Measurements from ENCODE around the gene SHC3.

SHC3 gene

DNA sequence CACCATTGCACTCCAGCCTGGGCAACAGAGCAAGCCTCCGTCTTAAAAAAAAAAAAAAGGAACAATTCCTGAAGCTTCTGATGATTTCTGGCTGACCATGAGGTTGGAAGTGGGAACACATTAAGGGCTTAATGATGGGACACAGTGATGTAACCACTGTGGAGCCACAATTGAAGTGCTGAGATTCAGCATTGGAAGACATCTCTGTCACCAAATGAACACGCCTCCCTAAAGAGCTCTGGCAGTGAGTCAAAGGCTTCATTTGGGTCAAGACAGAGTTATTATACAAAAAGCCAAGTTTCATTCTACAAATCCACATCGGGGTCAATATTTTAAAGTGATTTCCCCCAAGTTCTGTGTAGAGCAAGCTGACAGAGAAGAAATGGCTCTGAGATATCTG is 191.8 kb downstream of the SHC3 start:
- no peak for DNase-seq (ENCODE audit: low read depth in 2 of 2)

DNA sequence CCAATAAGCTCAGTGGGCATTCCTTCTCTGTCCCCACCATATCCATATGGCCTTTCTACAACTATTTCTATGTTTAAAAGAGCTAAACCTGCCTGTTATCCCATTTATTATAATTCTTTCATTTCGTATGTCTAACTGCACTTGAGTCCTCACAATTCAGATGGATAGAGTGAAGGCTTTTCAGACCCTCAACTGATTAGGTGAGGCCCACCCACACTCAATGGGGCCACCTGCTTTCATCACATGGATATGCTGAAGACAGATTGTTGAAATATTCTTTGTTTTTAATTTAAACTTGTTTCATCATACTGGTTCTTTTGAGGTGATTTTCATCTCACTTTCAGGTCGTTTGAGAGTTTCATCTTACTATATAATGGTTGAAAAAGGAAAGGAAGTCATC is 193.0 kb downstream of the SHC3 start:
- no peak for DNase-seq (ENCODE audit: low read depth in 2 of 2)

DNA sequence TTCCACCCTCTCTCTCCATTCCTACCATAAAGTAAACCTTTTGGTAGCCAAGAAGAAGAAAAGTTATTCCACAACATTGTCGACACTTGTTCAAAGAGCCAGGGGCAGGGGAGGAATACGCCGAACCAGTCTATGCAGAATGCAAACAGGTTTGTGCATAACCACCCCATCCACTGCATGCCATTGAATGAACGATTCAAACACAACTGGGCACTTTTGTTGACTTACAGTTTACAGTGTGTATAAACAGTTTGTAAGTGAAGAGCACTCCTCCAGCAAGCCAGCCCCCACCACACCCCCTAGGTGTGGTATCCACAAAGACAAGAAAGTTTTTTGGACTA is 194.1 kb downstream of the SHC3 start:
- DNase-seq (ENCODE audit: low read depth in 2 of 2), result no peak

DNA sequence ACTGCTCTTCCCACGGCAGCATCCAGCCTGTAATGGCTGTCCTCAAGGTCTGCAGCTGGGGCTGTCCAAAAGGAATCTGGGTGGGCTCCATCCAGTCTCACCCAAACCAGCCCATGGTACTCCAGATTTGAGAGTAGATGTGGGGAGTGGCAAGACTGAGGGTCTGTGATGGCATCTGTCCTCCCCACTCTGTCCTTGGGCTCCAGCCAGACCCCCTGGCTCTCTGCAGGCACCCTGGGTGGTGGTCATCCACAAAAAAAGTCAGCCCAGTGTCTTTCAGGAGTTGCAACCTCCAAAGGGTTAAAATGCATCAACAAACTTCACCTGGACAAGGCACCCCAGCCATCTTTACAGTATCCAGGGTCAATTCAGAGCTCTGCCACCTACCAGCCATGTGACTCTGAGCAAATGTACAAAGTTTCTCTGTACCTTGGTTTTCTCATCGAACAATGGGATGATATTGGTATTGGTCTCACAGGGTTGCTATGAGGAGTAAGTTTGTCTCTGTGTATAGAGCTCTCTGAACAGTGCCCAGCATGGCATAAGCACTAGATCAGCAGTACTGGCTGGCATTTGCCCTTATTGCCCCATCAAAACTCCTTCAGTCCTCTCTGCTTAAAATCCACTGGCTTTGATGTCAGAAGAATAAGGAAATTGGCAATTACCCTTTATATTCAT is 194.6 kb downstream of the SHC3 start:
- DNase-seq (ENCODE audit: low read depth in 2 of 2), result no peak

DNA sequence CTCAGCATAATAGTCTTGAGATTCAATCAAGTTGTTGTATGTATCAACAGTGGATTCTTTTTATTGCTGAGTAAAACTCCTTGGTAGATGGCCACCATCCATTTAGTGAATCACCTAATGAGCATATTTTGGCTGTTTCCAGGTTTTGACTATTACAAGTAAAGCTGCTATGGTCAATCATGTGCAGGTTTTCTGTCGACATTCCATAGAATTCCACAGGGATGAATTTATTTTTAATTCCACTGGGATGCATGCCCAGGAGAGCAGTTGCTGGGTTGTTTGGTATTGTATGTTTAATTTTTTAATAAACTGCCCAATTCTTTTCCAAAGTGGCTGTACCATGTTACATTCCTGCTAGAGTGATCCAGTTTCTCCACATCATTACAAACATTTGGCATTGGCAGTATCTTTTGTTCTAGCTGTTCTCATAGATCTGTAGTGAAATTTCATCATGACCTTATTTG is 197.8 kb downstream of the SHC3 start:
- peak; percentile 87 to 90 for DNase-seq (ENCODE audit: low read depth in 2 of 2)

DNA sequence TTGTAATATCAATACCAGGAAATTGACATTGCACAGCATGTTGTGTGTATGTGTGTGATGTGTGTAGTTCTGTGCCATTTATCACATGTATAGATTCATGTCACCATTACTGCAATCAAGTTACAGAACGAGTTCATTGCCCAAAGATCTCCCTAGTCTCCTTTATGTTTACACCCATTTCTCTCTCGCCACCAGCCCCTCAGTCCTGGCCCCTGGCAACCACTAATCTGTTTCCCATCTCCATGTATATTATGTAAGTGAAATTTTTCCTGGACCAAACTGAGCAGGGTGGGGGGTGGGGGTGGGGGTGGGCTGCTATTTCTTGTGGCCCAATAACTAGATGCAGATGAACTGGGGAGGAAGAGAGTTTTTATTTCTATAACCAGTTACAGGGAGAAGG is 198.8 kb downstream of the SHC3 start:
- DNase-seq (ENCODE audit: low read depth in 2 of 2), result no peak

DNA sequence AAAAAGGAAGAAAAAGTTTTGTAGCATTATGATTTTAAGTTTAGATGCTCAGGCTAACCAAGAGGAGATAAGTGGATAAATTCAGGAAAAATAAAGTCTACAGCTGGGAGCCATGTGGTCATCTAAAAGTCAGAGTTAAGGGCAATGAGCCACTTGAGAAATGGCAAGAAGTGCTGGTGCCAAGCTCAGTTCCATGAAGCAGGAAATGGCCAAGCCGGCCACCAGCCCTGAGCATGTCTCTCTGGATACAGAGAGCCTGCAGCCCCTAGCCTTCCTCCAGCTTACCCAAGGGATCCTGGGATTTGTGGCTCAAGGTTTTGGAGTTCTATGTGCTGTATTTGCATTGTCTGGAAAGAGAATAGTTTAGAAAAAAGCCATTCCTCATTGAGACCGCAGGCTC is 199.6 kb downstream of the SHC3 start:
- DNase-seq (ENCODE audit: low read depth in 2 of 2), result no peak

DNA sequence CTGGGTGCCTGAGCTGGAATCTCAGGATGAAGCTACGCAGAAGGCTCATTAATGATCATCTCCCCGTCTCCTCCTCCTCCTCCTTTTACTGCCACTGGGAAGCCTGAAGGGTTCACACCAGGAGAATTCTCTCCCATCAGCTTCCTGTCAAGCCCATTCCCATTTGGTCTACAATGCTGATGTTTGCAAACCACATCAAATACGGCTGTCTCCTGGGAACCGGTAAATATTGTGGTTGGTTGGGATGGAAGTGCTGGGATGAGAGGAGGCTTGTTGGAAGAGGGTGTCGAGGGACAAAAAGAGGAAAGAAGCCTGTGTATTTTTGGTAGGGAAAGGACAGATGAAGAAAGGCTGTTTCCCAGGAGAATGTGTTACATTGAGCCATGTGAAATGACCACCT is 200.6 kb downstream of the SHC3 start:
- DNase-seq (ENCODE audit: low read depth in 2 of 2), result no peak

DNA sequence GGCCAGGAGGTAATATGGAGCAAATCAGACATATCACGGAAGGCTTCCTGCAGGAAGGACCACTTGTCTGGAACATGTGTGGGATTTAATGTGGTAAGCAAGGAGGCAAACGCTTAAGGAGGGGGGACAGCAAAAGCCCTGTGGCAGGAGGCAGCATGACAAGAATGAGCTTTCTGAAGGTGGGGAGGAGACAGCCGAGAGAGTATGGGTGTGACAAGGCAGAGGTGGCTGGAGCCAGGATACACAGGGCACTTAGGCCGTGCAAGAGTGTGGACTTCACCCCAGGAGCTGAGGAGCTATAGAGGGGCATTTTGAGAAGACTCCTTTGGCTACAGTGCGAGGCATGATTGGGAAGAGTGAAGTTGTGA is 201.7 kb downstream of the SHC3 start:
- no peak for DNase-seq (ENCODE audit: low read depth in 2 of 2)

DNA sequence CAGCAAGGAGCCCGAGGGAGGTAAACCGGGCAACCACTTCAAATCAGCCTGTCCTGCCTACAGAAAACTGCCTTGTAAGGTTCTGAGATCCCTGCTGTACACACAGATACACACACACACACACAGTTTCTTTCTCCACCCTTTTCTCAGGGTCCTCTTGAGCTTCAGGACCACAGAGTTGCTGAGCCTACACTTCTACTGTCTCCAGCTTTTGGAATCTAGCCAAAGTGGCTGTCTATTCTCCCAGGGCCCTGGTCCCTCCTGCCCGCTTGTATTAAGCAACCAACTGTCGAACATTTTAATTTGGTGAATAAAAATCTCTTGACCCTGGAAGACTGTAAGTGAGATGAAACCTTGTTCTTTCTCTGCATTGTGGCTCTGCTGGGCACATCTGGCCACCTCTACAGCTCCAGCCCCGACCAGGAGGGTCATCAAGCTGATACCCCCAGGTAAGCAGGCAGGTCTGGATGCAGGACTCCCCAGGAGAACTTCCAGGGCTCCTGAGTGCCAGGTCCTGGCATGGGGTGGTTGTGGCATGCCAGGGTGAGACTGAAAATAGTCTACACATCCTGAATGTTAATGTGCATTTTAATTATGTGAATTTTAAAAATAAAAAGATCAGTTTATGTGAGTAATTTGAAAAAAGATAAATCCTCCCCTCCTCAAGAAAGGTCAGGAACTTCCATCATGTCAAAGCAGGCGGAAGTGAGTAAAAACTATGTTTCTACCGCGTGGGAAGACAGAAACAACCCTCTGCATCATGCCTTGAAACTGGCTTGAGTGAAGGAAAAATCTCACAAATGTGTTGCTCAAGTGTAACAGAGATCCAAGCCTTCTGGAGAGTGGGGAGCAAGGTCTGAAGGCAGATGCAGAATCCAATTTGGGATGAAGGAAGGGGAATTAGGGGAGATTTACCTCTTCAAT is 202.4 kb downstream of the SHC3 start:
- no peak for DNase-seq (ENCODE audit: low read depth in 2 of 2)

DNA sequence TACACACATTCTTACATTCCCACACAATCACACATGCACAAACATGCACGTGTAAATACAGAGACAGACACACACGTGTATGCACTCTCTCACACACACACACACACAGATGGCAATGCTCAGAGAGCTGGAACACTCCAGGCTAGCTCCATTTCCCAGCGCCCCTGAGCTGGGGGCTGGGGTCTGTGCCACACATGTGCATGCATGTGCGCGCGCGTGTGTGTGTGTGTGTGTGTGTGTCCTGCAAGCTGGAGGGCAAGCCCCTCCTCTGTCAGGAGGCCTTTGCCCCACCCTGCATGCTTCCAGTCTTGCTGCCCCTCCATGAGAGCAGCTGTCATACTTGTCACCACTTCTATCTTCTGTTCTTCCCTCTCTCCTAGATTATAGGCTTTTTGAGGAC is 204.0 kb downstream of the SHC3 start:
- no peak for DNase-seq (ENCODE audit: low read depth in 2 of 2)

DNA sequence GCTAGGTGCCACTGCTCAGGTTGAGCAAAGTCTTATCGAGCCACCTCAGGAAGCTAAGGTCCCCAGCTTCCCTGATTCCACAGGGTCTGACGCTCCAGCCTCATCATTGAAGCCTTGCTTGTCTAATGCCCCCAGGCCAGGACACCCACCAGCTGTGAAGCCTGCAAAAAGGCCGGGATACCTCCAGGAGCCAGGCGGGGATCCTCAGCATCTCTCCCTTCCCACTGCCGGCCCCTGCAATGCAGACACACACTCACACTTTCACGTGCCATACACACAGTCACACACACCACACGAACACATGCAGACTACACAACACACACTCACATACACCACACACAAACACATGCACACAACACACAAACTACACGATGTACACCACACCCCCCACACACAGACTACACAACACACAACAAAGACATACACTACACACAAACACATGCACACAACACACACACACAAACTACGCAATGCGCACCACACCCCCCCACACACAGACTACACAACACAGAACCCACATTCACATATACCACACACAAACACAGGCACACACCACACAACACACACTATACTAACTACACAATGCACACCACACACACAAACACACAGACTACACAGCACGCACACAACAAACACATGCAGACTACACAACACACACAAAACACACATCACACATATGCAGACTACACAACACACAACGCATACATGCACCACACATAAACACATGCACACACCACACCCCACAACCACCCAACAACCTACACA is 205.2 kb downstream of the SHC3 start:
- DNase-seq (ENCODE audit: low read depth in 2 of 2), result no peak

DNA sequence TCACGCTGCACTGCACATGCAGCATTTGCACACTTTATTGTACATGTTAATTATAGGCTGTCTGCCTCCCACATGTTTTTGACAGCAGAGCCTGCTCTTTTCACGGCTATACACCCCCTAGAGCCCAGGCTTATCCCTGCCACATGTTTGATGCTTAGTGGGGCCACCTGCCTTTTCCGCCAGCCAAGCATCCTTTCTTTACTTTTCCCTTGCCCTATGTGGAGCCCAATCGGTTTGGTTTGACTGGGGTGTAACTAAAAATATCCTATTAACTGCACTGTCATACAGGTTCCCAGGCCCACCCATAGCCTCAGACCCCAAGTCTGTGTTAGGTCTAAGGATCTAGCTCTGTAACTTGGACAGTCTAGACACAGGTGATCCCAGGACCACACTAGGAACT is 206.2 kb downstream of the SHC3 start:
- no peak for DNase-seq (ENCODE audit: low read depth in 2 of 2)

DNA sequence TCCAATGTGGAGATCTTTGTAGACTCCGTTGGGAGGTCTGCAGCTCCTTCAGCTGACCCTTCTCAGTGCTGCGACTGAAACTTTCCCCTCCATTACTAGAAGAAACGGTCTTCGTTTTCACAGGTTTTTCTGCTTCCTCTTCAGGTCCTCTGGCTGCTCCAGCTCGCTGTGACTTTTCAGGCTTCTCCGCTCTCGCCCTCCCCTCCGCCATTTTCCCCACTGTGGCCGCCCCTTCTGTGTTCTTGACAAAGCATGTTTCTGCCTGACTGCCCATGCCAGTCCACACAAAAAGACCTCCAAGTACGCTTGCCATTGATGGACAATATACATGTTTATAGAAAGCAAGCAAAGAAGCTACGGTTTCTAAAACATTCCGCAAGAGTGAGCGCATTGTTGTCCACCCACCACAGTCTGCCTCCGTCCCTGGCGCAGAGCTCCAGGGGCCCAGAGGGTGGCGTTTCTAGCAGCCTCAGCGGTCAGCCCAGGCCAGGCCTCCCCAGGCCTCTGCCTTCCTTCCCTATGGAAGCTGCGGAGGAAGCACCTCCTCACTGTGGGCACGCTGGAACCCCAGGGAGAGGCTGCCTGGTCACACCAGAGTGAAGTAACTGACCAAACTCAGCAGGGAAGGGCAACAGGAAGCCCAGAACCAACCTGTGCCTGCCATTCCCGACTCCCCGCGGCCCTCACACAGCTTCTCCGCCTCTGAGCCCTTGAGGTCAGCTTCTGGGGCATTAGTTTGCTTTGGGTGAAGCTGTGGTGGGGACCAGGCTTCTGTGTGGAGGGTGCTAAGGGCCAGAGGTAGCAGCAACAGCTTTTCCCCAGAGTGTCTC is 207.3 kb downstream of the SHC3 start:
- DNase-seq (ENCODE audit: low read depth in 2 of 2), result no peak

DNA sequence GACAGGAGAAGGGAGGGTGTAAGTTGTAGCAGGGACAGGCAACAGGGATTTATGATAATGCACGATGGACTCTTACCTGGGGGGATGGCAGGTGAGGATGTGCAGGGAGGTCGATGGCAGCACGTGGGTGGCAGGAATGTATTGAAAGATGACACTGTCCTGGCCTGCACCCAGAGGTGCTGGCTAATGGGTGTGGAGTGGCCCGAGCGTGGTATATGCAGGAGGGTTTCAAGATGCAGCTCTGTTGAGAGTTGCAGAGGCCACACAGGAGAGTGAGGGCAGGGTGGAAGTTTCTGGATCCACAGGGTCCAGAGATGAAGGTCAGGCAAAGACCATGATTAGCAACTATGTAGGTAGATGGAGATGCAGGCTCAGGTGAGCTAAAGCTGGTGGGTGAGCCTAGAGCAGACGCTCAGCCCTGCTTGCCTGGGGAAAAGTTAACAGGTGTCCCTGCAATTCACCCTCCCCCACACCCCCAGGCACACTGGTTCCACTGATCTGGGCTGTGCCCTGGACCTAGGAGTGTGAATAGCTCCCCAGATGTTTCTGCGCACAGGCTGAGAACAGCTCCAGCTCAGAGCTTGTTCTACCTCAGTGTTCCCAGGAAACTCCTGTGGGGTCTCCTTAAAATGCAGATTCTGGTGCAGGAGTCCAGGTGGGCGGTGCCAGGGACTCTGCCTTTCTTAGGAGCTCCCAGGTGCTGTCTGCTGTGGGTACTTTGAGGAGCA is 208.8 kb downstream of the SHC3 start:
- no peak for DNase-seq (ENCODE audit: low read depth in 2 of 2)

DNA sequence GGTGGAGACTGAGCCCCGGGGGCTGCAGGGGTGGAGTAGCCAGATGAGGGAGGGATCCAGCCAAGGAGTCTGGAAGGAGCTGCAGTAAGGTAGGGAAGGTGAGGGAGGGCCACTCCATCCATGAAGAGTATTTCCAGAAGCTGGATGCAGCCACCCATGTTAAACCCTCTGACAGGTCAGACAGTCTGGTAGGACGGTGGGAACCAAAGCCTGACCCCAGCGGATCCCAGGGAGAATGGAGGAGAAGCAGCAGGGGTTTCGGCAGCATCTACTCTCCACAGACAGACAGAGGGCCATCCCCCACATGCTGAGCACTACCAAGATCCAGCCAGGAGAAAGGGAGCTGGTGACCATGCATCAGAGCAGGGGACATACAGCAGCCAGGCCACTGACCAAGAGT is 209.8 kb downstream of the SHC3 start:
- DNase-seq (ENCODE audit: low read depth in 2 of 2), result no peak

DNA sequence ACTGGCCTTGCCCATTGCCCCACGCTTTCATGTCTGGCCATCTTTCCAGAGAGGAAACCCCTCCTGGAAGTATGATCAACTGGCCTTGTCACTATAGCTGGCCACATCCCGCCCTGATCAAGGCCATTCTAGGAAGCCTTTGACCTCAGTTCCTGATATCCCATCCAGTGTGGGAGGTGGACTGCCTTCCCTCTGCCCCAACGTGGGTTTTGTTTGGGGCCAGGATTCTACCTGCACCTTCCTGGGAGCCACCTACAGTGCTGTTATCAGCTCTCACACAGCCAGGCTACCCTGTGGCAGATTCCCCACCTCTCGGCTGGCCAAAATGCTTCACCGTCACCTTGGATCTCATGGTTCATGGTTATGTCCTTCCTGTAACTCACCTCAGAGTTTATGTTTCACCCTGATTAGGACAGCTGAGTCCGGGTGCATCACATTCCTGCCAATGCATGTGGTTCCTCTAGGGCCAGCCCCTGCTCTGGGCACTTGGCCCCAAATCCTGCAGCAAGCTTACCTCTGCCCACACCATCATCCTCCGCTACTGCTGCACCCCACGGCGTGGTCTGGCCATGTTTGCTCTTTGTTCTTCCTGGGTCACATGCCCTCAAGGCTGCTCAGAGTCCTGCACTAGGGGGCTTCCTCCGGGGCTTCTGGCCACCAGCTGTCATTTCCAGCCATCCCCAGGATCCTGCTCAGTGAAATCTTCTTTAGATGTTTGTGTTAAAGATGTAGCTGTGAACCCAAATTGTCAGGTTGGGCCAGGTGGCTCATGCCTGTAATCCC is 211.5 kb downstream of the SHC3 start:
- DNase-seq (ENCODE audit: low read depth in 2 of 2), result no peak

DNA sequence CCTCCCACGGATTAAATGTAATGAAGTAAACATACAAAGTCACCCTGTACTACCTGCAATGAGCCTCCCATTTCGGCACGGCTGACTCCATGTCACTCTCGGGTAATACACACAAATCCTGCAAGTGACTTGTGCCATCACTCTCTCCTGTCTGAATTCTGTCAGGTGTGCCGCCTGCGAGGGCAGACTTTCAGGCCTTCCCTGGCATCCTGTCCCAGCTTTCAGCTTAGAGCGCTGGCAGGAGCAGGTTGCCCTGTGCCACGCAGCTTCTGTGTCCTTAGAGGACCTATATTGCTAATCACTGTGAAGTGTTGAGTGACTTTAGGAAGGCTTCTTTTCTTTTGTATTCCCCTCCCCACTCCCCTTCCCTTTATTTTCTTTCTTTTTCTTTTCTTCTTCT is 213.1 kb downstream of the SHC3 start:
- no peak for DNase-seq (ENCODE audit: low read depth in 2 of 2)

DNA sequence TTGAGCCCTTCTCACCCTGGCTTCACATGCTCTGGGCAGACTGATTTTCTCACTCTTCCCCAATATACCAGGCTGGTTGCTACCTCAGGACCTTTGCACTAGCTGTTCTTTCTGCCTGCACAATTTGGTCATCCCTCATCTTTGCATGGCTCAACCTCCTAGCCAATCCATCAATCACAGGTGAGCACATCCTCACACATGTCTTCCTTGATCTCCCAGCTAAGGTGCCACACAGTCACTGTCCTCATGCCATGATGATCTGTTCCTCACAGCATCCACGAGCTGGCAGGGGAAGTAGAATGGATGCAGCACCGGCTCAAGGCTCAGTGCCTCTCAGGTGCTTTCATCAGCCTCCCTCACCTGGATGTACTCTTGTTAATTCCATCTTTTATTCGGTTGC is 218.0 kb downstream of the SHC3 start:
- no peak for DNase-seq (ENCODE audit: low read depth in 2 of 2)

DNA sequence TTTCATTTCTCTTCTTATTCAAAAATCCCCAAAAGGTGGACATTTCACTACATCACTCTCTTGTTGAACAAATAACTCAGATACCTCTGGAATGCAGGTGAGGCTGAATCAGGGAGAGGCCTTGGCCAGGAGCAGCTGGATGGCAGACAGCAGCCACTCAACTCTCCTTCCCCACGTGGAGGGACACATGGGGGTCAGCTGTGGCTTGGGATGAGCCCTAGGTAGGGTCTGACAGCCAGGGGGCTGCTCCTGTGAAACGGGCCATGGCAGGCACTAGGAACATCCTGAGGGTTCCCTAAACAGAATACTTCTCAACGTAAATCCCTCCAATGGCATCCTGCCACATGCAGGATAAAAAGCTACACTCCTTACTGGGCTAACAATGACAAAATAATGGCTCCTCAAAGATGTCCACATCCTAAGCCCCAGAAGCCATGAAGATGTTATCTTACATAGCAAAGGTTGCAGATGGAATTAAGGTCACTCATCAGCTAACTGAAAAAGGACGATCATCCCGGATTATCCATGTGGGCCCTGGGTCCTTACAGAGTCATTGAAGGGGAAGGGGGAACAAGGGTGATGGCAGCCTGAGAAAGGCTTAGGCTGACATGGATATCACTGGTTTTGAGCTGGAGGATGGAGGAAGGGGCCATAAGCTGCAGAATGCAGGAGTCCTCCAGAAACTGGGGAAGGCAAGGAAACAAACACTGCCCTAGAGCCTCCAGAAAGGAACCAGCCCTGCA is 218.7 kb downstream of the SHC3 start:
- DNase-seq (ENCODE audit: low read depth in 2 of 2), result no peak
